Chondrocyte (in vitro differentiated cells): Measurements from ENCODE around the gene MBNL1. TPM values are rescaled to one million over a fixed set of nuclear protein-coding genes. Genes with fewer than 3 reads are reported as not detected.
A peak's percentile ranks its signal among the peaks of the same experiment; 100 is the strongest.

Source experiments
- DNase-seq: peaks from one replicate; pipeline ENCODE4 v3.0.0; 2021; ENCODE audit warnings: mixed read lengths, low spot score
- H3K27ac Mint-ChIP-seq: one replicate; pipeline ENCODE4 v1.8.0; 2021; ENCODE audit warnings: mild to moderate bottlenecking, moderate library complexity, mixed read lengths; ENCODE audit not compliant: unreplicated experiment
- H3K27me3 Mint-ChIP-seq: 2 replicates; pipeline ENCODE4 v1.8.0; 2021; ENCODE audit warnings: low read depth, mixed read lengths
- H3K36me3 Mint-ChIP-seq: 2 replicates; pipeline ENCODE4 v1.8.0; 2021; ENCODE audit warnings: low read depth, mixed read lengths
- H3K4me1 Mint-ChIP-seq: 2 replicates; pipeline ENCODE4 v1.8.0; 2021; ENCODE audit warnings: low read depth, mild to moderate bottlenecking, mixed read lengths
- H3K4me3 Mint-ChIP-seq: one replicate; pipeline ENCODE4 v1.8.0; 2021; ENCODE audit warnings: mild to moderate bottlenecking, moderate library complexity, mixed read lengths; ENCODE audit not compliant: unreplicated experiment
- H3K9me3 Mint-ChIP-seq: 2 replicates; pipeline ENCODE4 v1.8.0; 2021; ENCODE audit warnings: low read depth, mixed read lengths
- CTCF ChIP-seq: fragments of 200-600 bp; sonication (generic); IDR thresholded peaks from 2 replicates; pipeline ENCODE4 v1.5.0; 2021; ENCODE audit warnings: antibody characterized with exemption, mild to moderate bottlenecking, moderate library complexity
- total RNA-seq: library from RNA; stranded (reverse); gene quantifications from 3 replicates; pipeline ENCODE4 v1.2.1, GENCODE V29; 2021

Gene MBNL1
- total RNA-seq, 1 donor from 2014 or later = 166 TPM

GRCh38 chr3:152291238-152291637, 22.5 kb downstream of the MBNL1 start:
- Mint-ChIP-seq H3K27ac (no peak overlapping the region), H3K9me3 (no peaks in the 10 kb centered on the region), H3K4me1 (peaks cover 53% of the 10 kb centered on the region), H3K36me3 (peaks cover 5% of the 10 kb centered on the region), H3K4me3 (no peak overlapping the region), H3K27me3 (no peaks in the 10 kb centered on the region)
- no peak for DNase-seq
- no peak for TF ChIP-seq CTCF

GRCh38 chr3:152291649-152292066, 22.9 kb downstream of the MBNL1 start:
- TF ChIP-seq CTCF = no peak
- Mint-ChIP-seq H3K4me1 (peaks cover 57% of the 10 kb centered on the region), H3K27me3 (no peaks in the 10 kb centered on the region), H3K9me3 (no peaks in the 10 kb centered on the region), H3K4me3 (no peak overlapping the region), H3K36me3 (peaks cover 5% of the 10 kb centered on the region), H3K27ac (peak overlapping the region; percentile 12)
- DNase-seq = no peak

GRCh38 chr3:152292366-152292765, 23.6 kb downstream of the MBNL1 start:
- Mint-ChIP-seq H3K9me3 (no peaks in the 10 kb centered on the region), H3K27me3 (no peaks in the 10 kb centered on the region), H3K4me1 (peaks cover 63% of the 10 kb centered on the region), H3K27ac (no peak overlapping the region), H3K36me3 (peaks cover 5% of the 10 kb centered on the region), H3K4me3 (no peak overlapping the region)
- no peak for TF ChIP-seq CTCF
- DNase-seq = no peak

GRCh38 chr3:152293347-152294006, 24.7 kb downstream of the MBNL1 start:
- Mint-ChIP-seq H3K36me3 (peaks cover 5% of the 10 kb centered on the region), H3K9me3 (no peaks in the 10 kb centered on the region), H3K4me1 (peaks cover 61% of the 10 kb centered on the region), H3K4me3 (no peak overlapping the region), H3K27ac (peak overlapping the region; percentile 10), H3K27me3 (no peaks in the 10 kb centered on the region)
- DNase-seq = no peak
- no peak for TF ChIP-seq CTCF

DNA sequence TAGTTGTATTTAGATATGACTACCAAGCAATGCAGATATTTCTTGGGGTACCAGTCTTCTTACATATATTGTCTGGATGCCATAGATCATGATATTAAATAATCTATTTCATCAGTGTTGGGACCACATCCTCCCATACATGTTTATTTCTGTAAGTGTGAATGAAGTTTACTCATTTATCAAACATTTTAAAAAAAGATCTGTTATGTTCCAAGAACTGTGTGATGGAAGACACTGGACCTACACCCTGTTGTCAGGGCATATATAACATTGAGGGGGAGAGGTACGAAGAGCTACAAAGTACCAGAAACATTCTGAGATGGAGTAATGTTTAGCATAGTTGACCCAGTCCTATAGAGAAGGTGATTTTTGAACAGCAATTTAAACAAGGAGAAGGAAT, 26.6 kb downstream of the MBNL1 start:
- no peak for DNase-seq
- no peaks in the 10 kb centered on the region for H3K27me3 Mint-ChIP-seq
- TF ChIP-seq CTCF = no peak
- peak overlapping the region; percentile 24 for H3K27ac Mint-ChIP-seq
- no peak overlapping the region for H3K4me3 Mint-ChIP-seq
- peaks cover 17% of the 10 kb centered on the region for H3K36me3 Mint-ChIP-seq
- H3K9me3 Mint-ChIP-seq = no peaks in the 10 kb centered on the region
- H3K4me1 Mint-ChIP-seq = peaks cover 62% of the 10 kb centered on the region
